OCI-LY7 (cell line): ENCODE measurements around the gene CRABP2. TPM values are rescaled to one million over a fixed set of nuclear protein-coding genes. Genes with fewer than 3 reads are reported as not detected.
A peak's percentile ranks its signal among the peaks of the same experiment; 100 is the strongest.

Source experiments
- BruUV-seq: library from RNA; stranded (reverse); fragments of 400-500 nt; replicated peaks from 2 replicates; lab custom pipeline; 2021; lab: Mats Ljungman, UMichigan
- CTCF ChIA-PET: fragments of 300-600 bp; sonication (Branson Sonifier 250); formaldehyde crosslinking; loops from one replicate; lab custom pipeline; 2022; ENCODE audit warnings: antibody characterized with exemption; ENCODE audit not compliant: unreplicated experiment; lab: Charles Lee
- POLR2A ChIA-PET: fragments of 300-600 bp; sonication (Branson Sonifier 250); formaldehyde crosslinking; loops from one replicate; lab custom pipeline; 2022; ENCODE audit warnings: antibody characterized with exemption; lab: Charles Lee
- DNase-seq: peaks from one replicate; pipeline ENCODE4 v3.0.0-alpha.2; 2015; ENCODE audit warnings: low spot score
- H2AFZ ChIP-seq: fragments of 200-600 bp; sonication (generic), shearing (Covaris generic); 2 replicates; pipeline ENCODE4 v1.6.1; 2014; ENCODE audit warnings: mild to moderate bottlenecking, antibody characterized with exemption, low read length, moderate library complexity
- H3K27ac ChIP-seq: fragments of 200-600 bp; sonication (generic); 2 replicates; pipeline ENCODE4 v1.5.1; 2014; ENCODE audit warnings: mixed run types, low read depth, mild to moderate bottlenecking, moderate library complexity, low read length, inconsistent platforms; ENCODE audit not compliant: poor library complexity, severe bottlenecking
- H3K36me3 ChIP-seq: fragments of 200-600 bp; sonication (generic); 2 replicates; pipeline ENCODE4 v1.6.1; 2014; ENCODE audit warnings: mild to moderate bottlenecking, antibody characterized with exemption, low read length, moderate library complexity, mixed read lengths; ENCODE audit not compliant: insufficient read depth
- H3K4me1 ChIP-seq: fragments of 200-600 bp; sonication (generic); 2 replicates; pipeline ENCODE4 v1.5.1; 2014; ENCODE audit warnings: mild to moderate bottlenecking, low read length; ENCODE audit not compliant: insufficient read depth, poor library complexity, severe bottlenecking
- H3K4me2 ChIP-seq: fragments of 200-600 bp; sonication (generic); 2 replicates; pipeline ENCODE4 v1.6.1; 2014; ENCODE audit warnings: mild to moderate bottlenecking, low read length
- H3K4me3 ChIP-seq: fragments of 200-600 bp; sonication (generic); 2 replicates; pipeline ENCODE4 v1.5.1; 2014; ENCODE audit warnings: mild to moderate bottlenecking, low read depth, low read length; ENCODE audit not compliant: poor library complexity, severe bottlenecking
- H3K79me2 ChIP-seq: fragments of 200-600 bp; sonication (generic); 2 replicates; pipeline ENCODE4 v1.6.1; 2016; ENCODE audit warnings: low read depth, mild to moderate bottlenecking, low read length, moderate library complexity, mixed read lengths; ENCODE audit not compliant: insufficient read depth
- H3K9me2 ChIP-seq: fragments of 200-600 bp; sonication (generic); 2 replicates; pipeline ENCODE4 v1.6.1; 2016; ENCODE audit warnings: mild to moderate bottlenecking, low read length, mixed read lengths; ENCODE audit not compliant: insufficient read depth
- H3K9me3 ChIP-seq: fragments of 200-600 bp; sonication (generic); 2 replicates; pipeline ENCODE4 v1.6.1; 2014; ENCODE audit warnings: mild to moderate bottlenecking, mixed run types, low read length, mixed read lengths
- H4K20me1 ChIP-seq: fragments of 200-600 bp; sonication (generic); 2 replicates; pipeline ENCODE4 v1.6.1; 2014; ENCODE audit warnings: mild to moderate bottlenecking, antibody characterized with exemption, low read length, moderate library complexity, mixed read lengths; ENCODE audit not compliant: insufficient read depth
- EZH2phosphoT487 ChIP-seq: fragments of 200-600 bp; sonication (generic); IDR thresholded peaks from 2 replicates; pipeline ENCODE4 v1.6.1; 2018; ENCODE audit warnings: low read depth, borderline replicate concordance, mild to moderate bottlenecking, mixed run types, antibody characterized with exemption, low read length, moderate library complexity, mixed read lengths
- intact Hi-C: fragments of 100-400 bp; cut with micrococcal nuclease; formaldehyde crosslinking; loops from one replicate; pipeline ENCODE4 v1.10.0; 2022; ENCODE audit not compliant: unreplicated experiment
- total RNA-seq, 2 experiments: library from RNA; depleted of rRNA in 1 of 2; stranded (reverse); fragments of >200 nt in 1 of 2; shearing (Covaris generic) in 1 of 2; gene quantifications; 2 replicates each; pipeline ENCODE4 v1.2.3, GENCODE V29; 2014 to 2022
- TF ChIP-seq, protein P1 (sequence below): fragments of 200-600 bp; sonication (generic); conservative IDR thresholded peaks from 2 replicates; pipeline ENCODE4 v1.5.1; 2014; ENCODE audit warnings: mild to moderate bottlenecking, antibody characterized with exemption, low read length, moderate library complexity, mixed read lengths

CRABP2 gene
- total RNA-seq, 2 experiments from 2014 or later: 2.1 to 2.8 TPM

- no peak for TF ChIP-seq EZH2phosphoT487
- TF ChIP-seq, protein P1, sequence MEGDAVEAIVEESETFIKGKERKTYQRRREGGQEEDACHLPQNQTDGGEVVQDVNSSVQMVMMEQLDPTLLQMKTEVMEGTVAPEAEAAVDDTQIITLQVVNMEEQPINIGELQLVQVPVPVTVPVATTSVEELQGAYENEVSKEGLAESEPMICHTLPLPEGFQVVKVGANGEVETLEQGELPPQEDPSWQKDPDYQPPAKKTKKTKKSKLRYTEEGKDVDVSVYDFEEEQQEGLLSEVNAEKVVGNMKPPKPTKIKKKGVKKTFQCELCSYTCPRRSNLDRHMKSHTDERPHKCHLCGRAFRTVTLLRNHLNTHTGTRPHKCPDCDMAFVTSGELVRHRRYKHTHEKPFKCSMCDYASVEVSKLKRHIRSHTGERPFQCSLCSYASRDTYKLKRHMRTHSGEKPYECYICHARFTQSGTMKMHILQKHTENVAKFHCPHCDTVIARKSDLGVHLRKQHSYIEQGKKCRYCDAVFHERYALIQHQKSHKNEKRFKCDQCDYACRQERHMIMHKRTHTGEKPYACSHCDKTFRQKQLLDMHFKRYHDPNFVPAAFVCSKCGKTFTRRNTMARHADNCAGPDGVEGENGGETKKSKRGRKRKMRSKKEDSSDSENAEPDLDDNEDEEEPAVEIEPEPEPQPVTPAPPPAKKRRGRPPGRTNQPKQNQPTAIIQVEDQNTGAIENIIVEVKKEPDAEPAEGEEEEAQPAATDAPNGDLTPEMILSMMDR: no peak
- BruUV-seq: no TSS peak
- CTCF ChIA-PET: interaction anchor here (0.6 to 1.1 kb wide), 4 partner anchors 14 to 51 kb away, joined by 3 to 4 read pairs (median 3); no protein-coding TSS in a partner anchor
- DNase-seq: peak; percentile 99
- H3K4me3 ChIP-seq: peak within 1 kb of the TSS; percentile 74
- H3K4me1 ChIP-seq: peaks cover 26% of the 10 kb centered on the region
- H3K9me2 ChIP-seq: no peaks in the 10 kb centered on the region
- H3K79me2 ChIP-seq: peaks cover 24% of the 10 kb centered on the region
- H2AFZ ChIP-seq: peak within 1 kb of the TSS; percentile 7; the same call in 1 of the 2 replicates
- no peaks in the 10 kb centered on the region for H3K9me3 ChIP-seq
- intact Hi-C loops: loop anchor here (1.0 kb wide), 1 partner anchor 26 kb away; the partner anchor contains the start of gene PRCC
- H3K27ac ChIP-seq: peak within 1 kb of the TSS; percentile 70
- POLR2A ChIA-PET: interaction anchor here (0.6 to 2.7 kb wide), 9 partner anchors 9 to 1033 kb away, joined by 3 to 16 read pairs (median 5); partner anchors contain the start of genes HDGF, ISG20L2, METTL25B and PRCC
- peak within 1 kb of the TSS; percentile 75 for H3K4me2 ChIP-seq
- peaks cover 86% of the 10 kb centered on the region for H3K36me3 ChIP-seq
- peaks cover 4% of the 10 kb centered on the region; the same call in 1 of the 2 replicates for H4K20me1 ChIP-seq
Observed at GRCh38 chr1:156740741-156741480, 35.5 kb upstream of the CRABP2 start, which contains the start of gene MRPL24. Gene MRPL24, minus strand, starts transcription at chr1:156741088. Its CDS starts 2,384 bp downstream, at chr1:156738704.

GRCh38 chr1:156740237-156740740 lies 34.9 kb upstream of the CRABP2 start:
- intact Hi-C loops: no loop called here
- peak overlapping the region; percentile 75 for H3K4me2 ChIP-seq
- peak; percentile 46 for DNase-seq
- ChIA-PET CTCF (interaction anchor here (1.0 kb wide), 1 partner anchor 13 kb away, joined by 3 read pairs; no protein-coding TSS in a partner anchor), POLR2A (interaction anchor here (0.6 to 2.7 kb wide), 7 partner anchors 11 to 1033 kb away, joined by 3 to 16 read pairs (median 6); partner anchors contain the start of genes HDGF, ISG20L2, METTL25B and PRCC)
- H3K4me1 ChIP-seq: peaks cover 20% of the 10 kb centered on the region
- H3K4me3 ChIP-seq: peak overlapping the region; percentile 74
- no peaks in the 10 kb centered on the region for H4K20me1 ChIP-seq
- BruUV-seq: no TSS peak
- peak overlapping the region; percentile 7; the same call in 1 of the 2 replicates for H2AFZ ChIP-seq
- no peaks in the 10 kb centered on the region for H3K9me2 ChIP-seq
- H3K27ac ChIP-seq: peak overlapping the region; percentile 52
- H3K9me3 ChIP-seq: no peaks in the 10 kb centered on the region
- peaks cover 85% of the 10 kb centered on the region for H3K36me3 ChIP-seq
- TF ChIP-seq, protein P1: no peak
- no peak for TF ChIP-seq EZH2phosphoT487
- peaks cover 18% of the 10 kb centered on the region; the same call in 1 of the 2 replicates for H3K79me2 ChIP-seq
